Sigmoid colon (tissue), 7 donors: ENCODE results near the gene PPIA. TPM values are rescaled to one million over a fixed set of nuclear protein-coding genes. Genes with fewer than 3 reads are reported as not detected.

Source experiments
- DNase-seq: peaks from one replicate; pipeline ENCODE4 v3.0.0-alpha.2; 2019
- H3K27ac ChIP-seq, 4 donors: fragments of 200-600 bp; sonication (generic); one replicate each; pipeline ENCODE4 v1.5.1; 2016 to 2019; ENCODE audit warnings: mild to moderate bottlenecking in 1 of 4
- H3K27me3 ChIP-seq, 3 donors: fragments of 200-600 bp; sonication (generic); one replicate each; pipeline ENCODE4 v1.5.1; 2019; ENCODE audit warnings: mild to moderate bottlenecking in 1 of 3
- H3K36me3 ChIP-seq, 4 donors: fragments of 200-600 bp; sonication (generic); one replicate each; pipeline ENCODE4 v1.5.1; 2016 to 2019
- H3K4me1 ChIP-seq, 4 donors: fragments of 200-600 bp; sonication (generic); one replicate each; pipeline ENCODE4 v1.5.1; 2017 to 2019
- H3K4me3 ChIP-seq, 4 donors: fragments of 200-600 bp; sonication (generic); one replicate each; pipeline ENCODE4 v1.5.1; 2017 to 2019; ENCODE audit warnings: mild to moderate bottlenecking in 2 of 4, moderate library complexity in 1 of 4
- H3K9me3 ChIP-seq, 4 donors: fragments of 200-600 bp in 3 of 4; sonication (generic) in 3 of 4; one replicate each; pipeline versions ENCODE4 v1.5.1 to v1.6.1; 2013 to 2019
- EP300 ChIP-seq, 4 donors: sonication (generic); formaldehyde crosslinking; IDR thresholded peaks; one replicate each; pipeline ENCODE4 v1.6.1; 2017; ENCODE audit warnings: antibody characterized with exemption in 4 of 4
- POLR2A ChIP-seq, 2 donors: fragments of 450-650 bp; IDR thresholded peaks; one replicate each; pipeline ENCODE4 v1.6.1; 2016; ENCODE audit warnings: antibody characterized with exemption in 2 of 2, mild to moderate bottlenecking in 2 of 2, moderate library complexity in 2 of 2
- POLR2AphosphoS5 ChIP-seq, 4 donors: sonication (generic); formaldehyde crosslinking; IDR thresholded peaks; one replicate each; pipeline ENCODE4 v1.6.1; 2017; ENCODE audit warnings: antibody characterized with exemption in 4 of 4
- WGBS, 2 donors: extraction: QIAGEN DNeasy Blood & Tissue Kit; methylation state at CpG; one replicate each; pipeline ENCODE4 v1.1.7; 2013; 5-methylcytosine and 5-hydroxymethylcytosine counted together
- intact Hi-C: fragments of 100-400 bp; cut with DNase I; formaldehyde crosslinking; loops from one replicate; pipeline ENCODE4 v1.15.1; 2023
- polyA plus RNA-seq, 3 donors: library from polyadenylated mRNA; stranded (reverse); fragments of 200-250 nt; gene quantifications; one replicate each; pipeline ENCODE4 v1.2.3, GENCODE V29; 2013
- total RNA-seq, 4 donors: library from RNA; depleted of rRNA; stranded (reverse); fragments of >200 nt; gene quantifications; one replicate each; pipeline ENCODE4 v1.1.0, GENCODE V29; 2016
- TF ChIP-seq, protein P1 (sequence below), 4 experiments: fragments of 450-650 bp in 3 of 4; fragments of 200-600 bp in 1 of 4; IDR thresholded peaks; one replicate each; pipeline ENCODE4 v1.5.1; 2016 to 2019; ENCODE audit warnings: antibody characterized with exemption in 4 of 4, mild to moderate bottlenecking in 3 of 4, moderate library complexity in 2 of 4
- donor health status: healthy with polysubstance abuse.
- donor health status: Bipolar disorder and iron deficiency.
- donor health status: healthy.

Gene PPIA
- total and polyA plus RNA-seq, 7 donors, result 1,033 to 3,915 (median 1,396) TPM

DNA sequence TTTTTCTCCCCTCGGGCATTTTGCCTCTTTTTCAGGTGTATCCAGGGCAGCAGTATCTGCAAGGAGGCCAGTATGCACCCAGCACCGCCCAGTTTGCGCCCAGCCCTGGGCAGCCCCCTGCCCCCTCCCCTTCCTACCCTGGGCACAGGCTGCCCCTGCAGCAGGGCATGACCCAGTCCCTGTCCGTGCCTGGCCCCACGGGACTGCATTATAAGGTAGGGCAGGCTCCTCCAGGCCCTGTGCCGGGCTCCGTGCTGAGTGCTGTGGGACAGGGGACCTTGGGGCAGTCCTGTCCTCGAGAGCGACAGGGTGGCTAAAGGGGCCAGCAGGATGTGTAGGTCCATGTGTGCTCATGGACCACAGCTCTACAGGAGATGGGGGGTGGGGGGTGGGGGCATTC, 37.2 kb upstream of the PPIA start:
- TF ChIP-seq POLR2A (IDR thresholded peaks at IDR 0.05) (no peak), POLR2AphosphoS5 (IDR thresholded peaks at IDR 0.05) (no peak), EP300 (IDR thresholded peaks at IDR 0.05) (no peak)
- TF ChIP-seq, protein P1, sequence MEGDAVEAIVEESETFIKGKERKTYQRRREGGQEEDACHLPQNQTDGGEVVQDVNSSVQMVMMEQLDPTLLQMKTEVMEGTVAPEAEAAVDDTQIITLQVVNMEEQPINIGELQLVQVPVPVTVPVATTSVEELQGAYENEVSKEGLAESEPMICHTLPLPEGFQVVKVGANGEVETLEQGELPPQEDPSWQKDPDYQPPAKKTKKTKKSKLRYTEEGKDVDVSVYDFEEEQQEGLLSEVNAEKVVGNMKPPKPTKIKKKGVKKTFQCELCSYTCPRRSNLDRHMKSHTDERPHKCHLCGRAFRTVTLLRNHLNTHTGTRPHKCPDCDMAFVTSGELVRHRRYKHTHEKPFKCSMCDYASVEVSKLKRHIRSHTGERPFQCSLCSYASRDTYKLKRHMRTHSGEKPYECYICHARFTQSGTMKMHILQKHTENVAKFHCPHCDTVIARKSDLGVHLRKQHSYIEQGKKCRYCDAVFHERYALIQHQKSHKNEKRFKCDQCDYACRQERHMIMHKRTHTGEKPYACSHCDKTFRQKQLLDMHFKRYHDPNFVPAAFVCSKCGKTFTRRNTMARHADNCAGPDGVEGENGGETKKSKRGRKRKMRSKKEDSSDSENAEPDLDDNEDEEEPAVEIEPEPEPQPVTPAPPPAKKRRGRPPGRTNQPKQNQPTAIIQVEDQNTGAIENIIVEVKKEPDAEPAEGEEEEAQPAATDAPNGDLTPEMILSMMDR (IDR thresholded peaks at IDR 0.05), result no peak
- no peaks in the 10 kb centered on the region for H3K9me3 ChIP-seq
- H3K27me3 ChIP-seq, result no peaks in the 10 kb centered on the region
- peaks cover 7 to 73% (median 46%) of the 10 kb centered on the region in 4 donors for H3K36me3 ChIP-seq
- peaks cover 0 to 54% (median 39%) of the 10 kb centered on the region in 4 donors for H3K4me1 ChIP-seq
- no peak for DNase-seq
- H3K27ac ChIP-seq, result no peak overlapping the region
- intact Hi-C loops, result no loop called here
- H3K4me3 ChIP-seq, result no peak overlapping the region
- WGBS, 2 donors, result 93 to 95% methylated on average over 9 of the region's 9 CpGs

DNA sequence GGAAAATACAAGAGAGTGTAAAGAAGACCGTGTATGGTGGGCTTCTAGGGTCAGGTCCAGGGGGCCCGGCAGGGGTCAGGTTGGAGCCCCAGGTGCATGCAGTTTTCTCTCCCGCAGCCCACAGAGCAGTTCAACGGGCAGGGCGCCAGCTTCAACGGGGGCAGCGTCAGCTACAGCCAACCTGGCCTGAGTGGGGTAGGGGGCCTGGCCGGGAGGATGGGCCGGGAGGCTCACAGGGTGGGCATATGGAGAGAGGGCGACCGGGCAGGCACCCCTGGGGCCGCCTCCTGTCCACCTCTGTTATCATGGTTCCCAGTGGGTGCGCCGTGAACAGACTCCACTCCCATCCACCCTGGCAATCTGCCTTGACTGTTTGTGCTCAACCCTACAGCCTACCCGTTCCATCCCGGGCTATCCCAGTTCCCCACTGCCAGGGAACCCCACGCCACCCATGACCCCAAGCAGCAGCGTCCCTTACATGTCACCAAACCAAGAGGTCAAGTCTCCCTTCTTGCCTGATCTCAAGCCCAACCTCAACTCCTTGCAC, 36.4 kb upstream of the PPIA start:
- Histone ChIP-seq H3K36me3 (peaks cover 15 to 81% (median 54%) of the 10 kb centered on the region in 4 donors), H3K4me3 (no peak overlapping the region), H3K9me3 (no peaks in the 10 kb centered on the region), H3K27ac (no peak overlapping the region), H3K27me3 (no peaks in the 10 kb centered on the region), H3K4me1 (peaks cover 0 to 45% (median 38%) of the 10 kb centered on the region in 4 donors)
- intact Hi-C loops, result no loop called here
- no peak for TF ChIP-seq EP300 (IDR thresholded peaks at IDR 0.05)
- no peak for TF ChIP-seq POLR2AphosphoS5 (IDR thresholded peaks at IDR 0.05)
- TF ChIP-seq, protein P1 (IDR thresholded peaks at IDR 0.05), result no peak
- no peak for TF ChIP-seq POLR2A (IDR thresholded peaks at IDR 0.05)
- no peak for DNase-seq
- WGBS, 2 donors, result 92 to 96% methylated on average over 18 of the region's 18 CpGs

DNA sequence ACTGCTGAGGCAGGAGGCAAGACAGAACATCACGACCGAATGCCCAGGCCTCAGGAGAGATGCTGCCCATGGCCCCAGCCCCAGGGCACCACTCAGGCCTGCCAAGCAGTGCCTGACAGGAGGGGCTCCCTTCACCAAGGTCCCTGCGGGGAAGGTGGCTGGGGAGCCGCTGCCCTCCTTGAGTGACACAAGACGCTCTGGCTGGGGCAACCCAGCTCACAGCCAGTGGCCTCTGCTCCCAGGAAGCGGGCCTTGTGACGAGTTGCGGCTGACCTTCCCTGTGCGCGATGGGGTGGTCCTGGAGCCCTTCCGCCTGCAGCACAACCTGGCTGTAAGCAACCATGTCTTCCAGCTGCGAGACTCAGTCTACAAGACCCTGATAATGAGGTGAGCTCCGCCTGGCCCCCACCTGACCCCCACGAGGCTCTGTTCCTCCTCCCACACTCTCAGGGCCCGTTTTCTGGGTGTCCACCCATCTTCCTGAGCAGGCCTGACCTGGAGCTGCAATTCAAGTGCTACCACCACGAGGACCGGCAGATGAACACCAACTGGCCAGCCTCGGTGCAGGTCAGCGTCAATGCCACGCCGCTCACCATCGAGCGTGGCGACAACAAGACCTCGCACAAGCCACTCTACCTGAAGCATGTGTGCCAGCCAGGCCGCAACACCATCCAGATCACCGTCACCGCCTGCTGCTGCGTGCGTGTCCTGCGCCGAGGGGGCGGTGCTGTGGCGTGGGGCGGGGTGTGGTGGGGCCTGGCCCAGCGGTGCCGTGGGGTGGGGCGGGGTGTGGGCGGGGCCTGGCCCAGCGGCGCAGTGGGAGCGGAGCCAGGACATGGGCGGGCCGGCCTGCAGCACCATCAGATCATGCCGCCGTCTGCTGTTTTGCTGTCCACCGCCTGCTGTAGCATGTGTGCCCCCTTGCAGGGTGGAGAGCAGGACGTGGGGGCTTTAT, 35.0 kb upstream of the PPIA start:
- intact Hi-C loops, result no loop called here
- peak overlapping the region in 1 of 4 donors; percentile 17 for H3K4me3 ChIP-seq
- H3K27me3 ChIP-seq, result no peaks in the 10 kb centered on the region
- DNase-seq, result peak; percentile 87
- 41 to 82% methylated on average over 48 of the region's 48 CpGs for WGBS, 2 donors
- TF ChIP-seq, protein P1 (IDR thresholded peaks at IDR 0.05), result no peak
- peak in 2 of 4 donors; percentile 8 to 37 for TF ChIP-seq POLR2AphosphoS5 (IDR thresholded peaks at IDR 0.05)
- H3K9me3 ChIP-seq, result no peaks in the 10 kb centered on the region
- H3K27ac ChIP-seq, result peak overlapping the region in 3 of 4 donors; percentile 67 to 75 (median 70)
- peaks cover 25 to 94% (median 68%) of the 10 kb centered on the region in 4 donors for H3K36me3 ChIP-seq
- peaks cover 0 to 31% (median 24%) of the 10 kb centered on the region in 4 donors for H3K4me1 ChIP-seq

DNA sequence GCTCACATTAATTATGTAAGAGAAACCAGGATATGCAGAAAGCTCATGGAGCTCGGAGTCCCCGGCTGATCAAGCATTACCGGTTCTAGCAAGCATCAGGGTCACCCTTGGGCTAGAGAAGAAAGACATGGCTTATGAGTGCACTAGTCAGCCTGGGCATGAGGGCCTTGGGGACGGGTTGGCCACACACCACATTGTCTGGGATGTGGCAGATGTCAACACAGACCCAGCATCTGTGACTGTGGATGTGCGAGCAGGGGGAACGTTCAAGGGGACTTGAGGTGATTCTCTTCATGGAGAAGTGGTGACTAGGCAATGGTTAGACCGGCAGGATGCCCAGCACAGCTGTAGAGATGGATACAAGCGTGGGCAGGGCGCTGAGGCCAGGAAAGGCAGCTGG, 34.2 kb upstream of the PPIA start:
- WGBS, 2 donors, result 62 to 86% methylated on average over 9 of the region's 9 CpGs
- TF ChIP-seq POLR2A (IDR thresholded peaks at IDR 0.05) (no peak), EP300 (IDR thresholded peaks at IDR 0.05) (no peak), POLR2AphosphoS5 (IDR thresholded peaks at IDR 0.05) (no peak)
- TF ChIP-seq, protein P1 (IDR thresholded peaks at IDR 0.05), result no peak
- peak overlapping the region in 3 of 4 donors; percentile 45 to 75 (median 53) for H3K27ac ChIP-seq
- no peaks in the 10 kb centered on the region for H3K27me3 ChIP-seq
- H3K4me3 ChIP-seq, result peak overlapping the region in 1 of 4 donors; percentile 17
- H3K9me3 ChIP-seq, result no peaks in the 10 kb centered on the region
- intact Hi-C loops, result no loop called here
- peaks cover 0 to 27% (median 18%) of the 10 kb centered on the region in 4 donors for H3K4me1 ChIP-seq
- H3K36me3 ChIP-seq, result peaks cover 25 to 94% (median 72%) of the 10 kb centered on the region in 4 donors
- no peak for DNase-seq
